HG02981 (cell line): Measurements from ENCODE around the gene RPA4.
"Not testable (repeated sequence)": the region's sequence is repeated elsewhere in the genome, so short reads cannot be mapped to it uniquely, and the experiment has no call there.

ENCODE experiments used
- ATAC-seq: cut with Tn5 transposase; IDR thresholded peaks from one replicate; pipeline ENCODE4 v1.9.1; 2021; ENCODE audit warnings: mild to moderate bottlenecking, moderate library complexity; ENCODE audit not compliant: unreplicated experiment

RPA4 gene

DNA sequence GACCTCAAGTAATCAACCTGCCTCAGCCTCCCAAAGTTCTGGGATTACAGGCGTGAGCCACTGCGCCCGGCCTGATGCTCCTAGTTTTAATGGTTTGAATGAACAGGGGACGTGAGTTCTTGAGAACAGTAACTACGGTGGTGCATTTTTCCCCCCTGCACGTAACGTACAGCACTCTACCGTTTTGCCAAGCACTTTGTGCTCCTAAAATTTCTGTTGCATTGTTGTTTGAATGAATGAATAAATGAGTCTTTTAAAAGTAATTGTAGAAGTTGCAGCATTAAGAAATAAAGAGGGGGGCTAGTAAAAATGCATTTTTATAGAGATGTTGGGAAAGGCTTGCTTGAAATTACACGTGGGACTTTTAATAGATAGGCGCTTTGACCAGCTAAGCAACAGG is at the start of gene RPA4:
RPA4 (plus strand) TSS at position 301 of the 400 bp plus-strand sequence. CDS start 403 bp downstream, outside the sequence.
- no peak for ATAC-seq

- no peak for ATAC-seq
Measured at GRCh38 chrX:96834137-96834536, 49.6 kb upstream of the RPA4 start.

DNA sequence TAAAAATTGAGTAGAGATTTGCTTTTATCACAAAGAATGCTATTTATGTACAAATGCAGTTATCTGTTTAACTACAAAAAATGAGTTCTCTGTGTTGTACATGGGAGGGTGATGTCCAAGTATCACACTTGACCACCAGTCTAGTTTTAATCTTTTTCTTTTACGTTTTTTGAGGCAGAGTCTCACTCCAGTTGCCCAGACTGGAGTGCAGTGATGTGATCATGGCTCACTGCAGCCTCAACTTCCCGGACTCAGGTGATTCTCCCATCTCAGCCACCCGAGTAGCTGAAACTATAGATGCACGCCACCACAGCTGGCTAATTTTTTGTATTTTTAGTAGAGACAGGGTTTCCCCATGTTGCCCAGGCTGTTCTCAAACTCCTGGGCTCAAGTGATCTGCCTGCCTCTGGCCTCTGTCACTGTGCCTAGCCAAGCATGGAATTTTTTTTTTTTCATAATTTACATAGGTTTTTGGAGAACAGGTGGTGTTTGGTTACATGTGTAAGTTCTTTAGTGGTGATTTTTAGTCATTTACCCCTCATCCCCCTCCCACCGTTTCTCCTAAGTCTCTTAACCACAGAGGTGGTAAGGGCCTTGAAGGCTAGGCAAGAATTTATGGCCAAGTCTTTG is 47.9 kb upstream of the RPA4 start:
- peak; percentile 77 for ATAC-seq

GRCh38 chrX:96837808-96838207 is 45.9 kb upstream of the RPA4 start:
- no peak for ATAC-seq

GRCh38 chrX:96838537-96838936 is 45.2 kb upstream of the RPA4 start:
- no peak for ATAC-seq

- no peak for ATAC-seq
Measured at GRCh38 chrX:96841325-96841724, 42.4 kb upstream of the RPA4 start.

GRCh38 chrX:96841866-96842265 is 41.8 kb upstream of the RPA4 start:
- not testable (repeated sequence) for ATAC-seq

DNA sequence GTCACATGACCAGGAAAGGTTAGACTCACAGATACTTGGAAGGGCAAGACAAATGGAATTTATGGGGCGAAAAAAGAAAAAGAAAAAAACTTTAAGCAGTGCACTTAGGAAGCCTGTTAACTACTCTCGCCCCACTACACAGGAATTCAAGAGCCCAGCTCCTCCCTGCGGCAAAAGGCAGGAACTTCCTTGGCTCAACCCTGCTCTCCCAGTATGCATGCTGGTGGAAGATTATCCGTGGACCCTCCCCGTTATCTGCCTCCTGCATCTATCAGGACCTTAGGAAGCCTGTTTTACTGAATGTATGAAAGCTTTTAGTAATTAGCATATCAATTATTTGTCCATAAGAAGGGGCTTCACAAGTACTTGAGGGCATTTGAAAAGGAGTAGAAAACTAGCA is 40.1 kb upstream of the RPA4 start:
- no peak for ATAC-seq

GRCh38 chrX:96846841-96847240 is 36.9 kb upstream of the RPA4 start:
- no peak for ATAC-seq

DNA sequence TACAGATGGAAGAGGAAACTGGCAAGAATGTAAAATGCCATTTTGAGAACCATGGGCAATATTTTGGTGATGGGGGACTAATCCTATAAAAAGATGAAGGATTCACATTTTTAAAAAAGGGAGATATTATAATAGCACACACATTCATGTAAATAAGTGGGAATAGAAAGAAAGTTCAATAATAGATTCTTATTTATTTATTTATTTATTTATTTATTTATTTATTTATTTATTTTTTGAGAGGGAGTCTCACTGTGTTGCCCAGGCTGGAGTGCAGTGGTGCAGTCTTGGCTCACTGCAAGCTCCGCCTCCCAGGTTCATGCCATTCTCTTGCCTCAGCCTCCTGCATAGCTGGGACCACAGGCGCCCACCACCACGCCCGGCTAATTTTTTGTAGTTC is 24.3 kb upstream of the RPA4 start:
- not testable (repeated sequence) for ATAC-seq

- peak; percentile 62 for ATAC-seq
Measured at GRCh38 chrX:96861218-96861617, 22.5 kb upstream of the RPA4 start.

- ATAC-seq: peak; percentile 11
Measured at GRCh38 chrX:96861661-96862060, 22.0 kb upstream of the RPA4 start.

DNA sequence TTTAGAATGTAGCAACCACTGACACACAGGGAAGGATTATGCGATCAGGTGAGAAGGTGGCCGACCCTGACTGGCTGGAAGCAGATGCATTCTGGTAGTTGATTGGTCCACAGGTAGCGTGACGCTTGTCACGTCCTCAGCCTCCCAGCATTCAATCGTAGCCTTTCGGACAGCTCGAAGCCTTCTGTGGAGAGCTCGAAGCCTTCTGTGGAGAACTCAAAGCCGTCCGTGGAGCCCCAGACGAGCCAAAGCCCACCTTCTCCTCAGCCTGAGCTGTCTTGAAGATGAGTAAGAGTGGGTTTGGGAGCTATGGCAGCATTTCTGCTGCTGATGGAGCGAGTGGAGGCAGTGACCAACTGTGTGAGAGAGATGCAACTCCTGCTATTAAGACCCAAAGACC is 319 bp downstream of the RPA4 start:
- no peak for ATAC-seq

DNA sequence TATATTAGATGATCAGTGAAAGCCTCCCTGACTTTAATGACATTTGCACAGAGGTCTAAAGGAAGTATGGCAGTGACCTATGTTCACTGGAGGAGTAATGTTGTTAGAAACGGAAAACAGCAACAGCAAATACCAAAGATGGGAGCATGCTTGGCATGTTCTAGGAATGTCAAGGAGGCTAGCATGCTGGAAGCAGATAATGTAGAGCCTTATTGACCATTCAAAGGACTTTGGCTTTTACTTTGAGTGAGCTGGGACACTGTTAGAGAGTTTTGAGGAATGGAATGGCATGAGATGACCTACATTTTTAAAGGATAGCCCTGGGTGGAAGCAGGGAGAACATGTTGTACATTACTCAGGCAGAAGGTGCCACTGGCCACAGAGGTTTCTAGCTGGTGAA is 6.0 kb downstream of the RPA4 start:
- no peak for ATAC-seq

DNA sequence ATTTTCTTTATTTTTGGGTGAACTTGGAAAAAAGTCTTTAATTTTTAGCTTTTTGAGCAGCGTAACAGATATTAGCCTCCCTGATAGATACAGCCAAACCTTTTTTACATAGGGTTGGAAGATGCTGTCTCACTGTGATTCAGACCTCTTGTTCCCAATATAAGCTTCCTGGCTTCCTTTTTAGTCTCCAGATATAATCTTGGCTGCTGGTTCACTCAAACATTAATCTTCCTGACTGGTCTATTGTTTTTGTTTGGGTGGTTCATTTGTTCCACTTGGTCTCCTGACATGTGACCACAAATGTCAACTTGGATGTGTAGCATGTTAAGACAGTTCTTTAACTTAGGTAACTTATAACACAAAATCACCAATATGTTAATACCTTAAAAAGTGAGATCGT is 23.0 kb downstream of the RPA4 start:
- ATAC-seq: no peak

DNA sequence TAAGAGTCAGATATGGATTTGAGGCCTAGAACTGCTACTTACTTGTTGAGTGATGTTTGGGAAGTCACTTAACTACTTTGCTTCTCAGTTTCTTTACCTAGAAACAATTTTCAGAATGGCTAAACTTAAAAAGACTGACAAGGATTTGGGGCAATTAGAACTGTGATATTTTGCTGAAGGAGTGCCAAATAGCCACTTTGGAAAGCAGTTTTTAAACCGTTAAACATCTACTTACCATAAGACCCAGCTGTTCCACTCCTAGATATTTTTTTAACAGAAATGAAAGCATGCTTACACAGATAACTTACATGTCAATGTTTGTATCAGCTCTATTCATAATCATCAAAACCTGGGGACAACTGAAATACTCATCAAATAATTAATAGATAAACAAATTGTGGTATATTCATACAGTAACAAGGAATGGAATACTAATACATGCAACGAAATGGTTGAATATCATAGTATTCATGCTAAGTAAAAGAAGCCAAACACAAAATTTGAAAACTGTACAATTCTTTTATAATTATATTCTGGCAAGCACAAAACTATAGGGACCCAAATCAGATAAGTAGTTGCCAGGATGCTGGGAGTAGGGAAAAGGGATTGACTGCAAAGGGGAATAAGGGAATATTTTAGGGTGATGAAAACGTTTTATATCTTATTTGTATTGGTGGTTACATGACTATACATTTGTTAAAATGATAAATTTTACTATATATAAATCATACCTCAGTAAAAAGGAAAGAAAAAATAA is 24.0 kb downstream of the RPA4 start:
- ATAC-seq: no peak

DNA sequence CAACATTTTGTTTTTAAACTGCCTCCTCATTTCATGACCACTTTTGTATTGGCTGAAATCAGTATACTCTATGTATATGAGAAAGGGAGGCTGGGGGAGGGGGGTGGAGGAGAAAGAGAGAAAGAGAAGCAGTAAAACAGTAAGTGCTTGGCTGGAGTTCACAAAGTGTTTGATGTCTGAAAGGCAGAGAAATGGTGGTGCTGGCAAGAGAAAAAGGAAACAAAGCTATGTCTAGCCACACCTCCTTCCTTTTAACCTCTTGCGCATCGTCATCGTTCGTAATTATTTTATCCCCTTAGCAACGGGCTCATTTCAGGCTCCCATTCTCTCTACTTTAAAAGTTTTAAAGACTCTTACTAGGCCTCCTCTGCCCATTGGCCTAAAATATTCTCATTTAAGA is 25.6 kb downstream of the RPA4 start:
- no peak for ATAC-seq

DNA sequence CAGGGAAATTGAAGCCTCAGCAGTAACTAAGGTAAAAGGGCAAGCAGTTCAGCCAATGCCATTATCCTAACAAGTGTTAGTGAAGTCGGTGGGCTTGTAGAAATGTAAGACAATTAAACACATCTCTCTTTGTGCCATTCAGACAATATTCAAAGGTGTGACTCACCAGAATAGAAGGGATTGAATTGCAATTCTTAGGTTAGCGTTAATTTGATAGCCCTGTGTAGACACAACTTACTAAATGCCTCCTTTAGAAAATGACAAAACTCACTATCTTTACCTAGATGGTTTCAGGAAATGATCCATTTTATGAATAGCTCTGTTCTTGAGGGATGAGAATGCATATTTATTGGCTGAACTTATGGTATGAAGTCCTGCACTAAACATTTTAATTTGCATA is 35.2 kb downstream of the RPA4 start:
- ATAC-seq: no peak

- ATAC-seq: no peak
Measured at GRCh38 chrX:96919672-96920071, 36.0 kb downstream of the RPA4 start.

DNA sequence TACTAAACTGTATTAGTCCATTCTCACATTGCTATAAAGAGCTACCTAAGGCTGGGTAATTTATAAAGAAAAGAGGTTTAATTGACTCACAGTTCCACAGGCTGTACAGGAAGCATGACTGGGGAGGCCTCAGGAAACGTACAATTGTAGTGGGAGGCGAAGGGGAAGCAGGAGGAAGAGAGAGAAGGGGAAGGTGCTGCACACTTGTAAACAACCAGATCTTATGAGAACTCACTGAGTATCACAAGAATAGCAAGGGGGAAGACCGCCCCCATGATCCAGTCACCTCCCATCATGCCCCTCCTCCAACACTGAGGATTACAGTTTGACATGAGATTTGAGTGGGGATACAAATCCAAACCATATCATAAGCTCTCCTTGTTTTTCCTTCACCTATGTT is 40.9 kb downstream of the RPA4 start:
- ATAC-seq: no peak

DNA sequence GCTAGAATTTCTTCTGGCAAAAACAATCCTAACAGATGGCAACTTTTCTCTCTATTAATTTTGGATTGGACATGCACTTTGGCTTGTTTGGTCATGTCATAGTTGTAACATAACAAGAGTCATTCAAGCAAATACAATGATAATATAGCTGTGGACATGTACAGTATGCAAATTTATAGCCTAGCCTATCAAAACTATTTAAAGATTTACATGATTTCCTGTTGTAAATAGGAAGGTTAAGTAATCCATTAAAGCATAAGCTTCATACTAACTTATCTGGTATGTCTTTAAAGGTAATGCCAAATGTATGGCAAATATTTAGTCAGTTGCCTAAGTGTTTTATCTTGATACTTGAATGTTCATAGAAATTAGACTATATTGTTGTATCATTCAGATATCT is 45.3 kb downstream of the RPA4 start:
- no peak for ATAC-seq
